AG09319 (cell line): ENCODE measurements around the gene SERPINB6.
"Not testable (repeated sequence)": the region's sequence is repeated elsewhere in the genome, so short reads cannot be mapped to it uniquely, and the experiment has no call there.

Experiments
- DNase-seq: peaks from one replicate; pipeline ENCODE4 v3.0.0-alpha.2; 2010; ENCODE audit warnings: low read depth; ENCODE audit errors: extremely low read depth
- CTCF ChIP-seq: IDR thresholded peaks from 2 replicates; pipeline ENCODE4 v1.5.1; 2011; ENCODE audit warnings: low read depth, mild to moderate bottlenecking, inconsistent platforms, low read length, moderate library complexity

SERPINB6 gene

DNA sequence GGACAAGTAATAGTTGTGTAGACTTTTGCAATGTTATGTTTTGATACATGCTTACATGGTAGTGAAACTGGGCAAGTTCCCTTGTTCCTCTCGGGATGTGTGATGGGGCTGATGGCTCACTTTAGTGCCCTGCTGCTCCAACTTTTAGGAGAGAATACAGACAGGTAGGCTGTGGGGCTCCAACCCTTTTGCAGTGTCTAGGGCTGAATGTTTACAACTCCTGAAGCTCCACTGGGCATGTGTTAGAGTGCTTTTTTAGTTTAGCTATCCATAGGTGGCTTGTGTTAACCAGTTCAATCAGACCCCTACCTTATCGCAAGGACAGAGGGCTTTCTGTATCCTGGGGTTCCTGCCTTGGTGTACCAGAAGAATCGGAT, 33.8 kb downstream of the SERPINB6 start:
- no peak for TF ChIP-seq CTCF
- no peak for DNase-seq

DNA sequence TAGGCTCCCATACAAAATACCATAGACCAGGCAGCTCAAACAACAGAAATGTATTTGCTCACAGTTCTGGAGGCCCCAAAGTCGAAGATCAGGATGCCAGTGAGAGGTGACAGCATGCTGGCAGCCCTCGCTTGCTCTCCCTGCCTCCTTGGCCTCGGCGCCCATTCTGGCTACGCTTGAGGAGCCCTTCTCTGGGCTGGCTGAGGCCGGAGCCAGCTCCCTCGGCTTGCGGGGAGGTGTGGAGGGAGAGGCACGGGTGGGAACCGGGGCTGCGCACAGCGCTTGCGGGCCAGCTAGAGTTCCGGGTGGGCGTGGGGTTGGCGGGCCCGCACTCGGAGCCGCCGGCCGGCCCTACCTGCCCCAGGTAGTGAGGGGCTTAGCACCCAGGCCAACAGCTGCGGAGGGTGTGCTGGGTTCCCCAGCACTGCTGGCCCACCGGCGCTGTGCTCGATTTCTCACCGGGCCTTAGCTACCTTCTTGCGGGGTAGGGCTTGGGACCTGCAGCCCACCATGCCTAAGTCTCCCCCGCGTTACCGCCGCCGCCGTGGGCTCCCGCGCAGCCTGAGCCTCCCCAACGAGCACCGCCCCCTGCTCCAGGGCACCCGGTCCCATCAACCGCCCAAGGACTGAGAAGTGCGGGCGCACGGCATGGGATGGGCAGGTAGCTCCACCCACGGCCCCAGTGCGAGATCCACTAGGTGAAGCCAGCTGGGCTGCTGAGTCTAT, 35.6 kb downstream of the SERPINB6 start:
- no peak for DNase-seq
- no peak for TF ChIP-seq CTCF

DNA sequence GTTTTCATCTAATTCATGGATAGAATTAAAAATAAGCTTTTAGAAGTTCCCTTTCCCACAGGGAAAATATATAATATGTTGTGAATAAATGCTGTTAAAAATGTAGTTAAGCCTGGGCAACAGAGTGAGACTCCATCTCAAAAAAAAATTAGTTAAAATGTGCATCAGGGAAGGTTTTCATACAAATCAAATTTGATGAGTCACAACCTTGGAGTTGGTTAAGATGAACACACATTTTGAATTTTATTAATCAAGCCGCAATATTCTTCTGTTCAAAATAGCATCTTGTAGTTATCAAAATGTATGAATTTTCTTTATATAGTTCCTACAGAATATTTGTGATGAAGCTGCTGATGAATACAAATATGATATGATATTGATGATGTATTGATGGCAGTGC, 37.3 kb downstream of the SERPINB6 start:
- no peak for TF ChIP-seq CTCF
- no peak for DNase-seq

DNA sequence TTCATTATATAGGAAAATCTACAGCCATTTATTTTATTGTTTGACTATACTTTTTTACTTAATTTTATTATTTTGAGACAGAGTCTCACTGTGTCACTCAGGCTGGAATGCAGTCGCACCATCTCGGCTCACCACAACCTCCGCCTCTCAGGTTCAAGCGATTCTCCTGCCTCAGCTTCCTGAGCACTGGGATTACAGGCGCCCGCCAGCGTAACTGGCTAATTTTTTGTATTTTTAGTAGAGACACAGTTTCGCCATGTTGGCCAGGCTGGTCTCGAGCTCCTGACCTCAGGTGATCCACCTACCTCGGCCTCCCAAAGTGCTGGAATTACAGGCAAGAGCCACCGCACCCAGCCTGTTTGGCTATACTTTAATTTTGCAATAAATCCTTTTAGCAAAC, 38.5 kb downstream of the SERPINB6 start:
- not testable (repeated sequence) for DNase-seq

GRCh38 chr6:2931970-2932748, 39.2 kb downstream of the SERPINB6 start:
- peak; percentile 100 for TF ChIP-seq CTCF
- DNase-seq, result peak; percentile 20

- no peak for TF ChIP-seq CTCF
- DNase-seq, result no peak
Measured at GRCh38 chr6:2931055-2931454, 40.3 kb downstream of the SERPINB6 start.

DNA sequence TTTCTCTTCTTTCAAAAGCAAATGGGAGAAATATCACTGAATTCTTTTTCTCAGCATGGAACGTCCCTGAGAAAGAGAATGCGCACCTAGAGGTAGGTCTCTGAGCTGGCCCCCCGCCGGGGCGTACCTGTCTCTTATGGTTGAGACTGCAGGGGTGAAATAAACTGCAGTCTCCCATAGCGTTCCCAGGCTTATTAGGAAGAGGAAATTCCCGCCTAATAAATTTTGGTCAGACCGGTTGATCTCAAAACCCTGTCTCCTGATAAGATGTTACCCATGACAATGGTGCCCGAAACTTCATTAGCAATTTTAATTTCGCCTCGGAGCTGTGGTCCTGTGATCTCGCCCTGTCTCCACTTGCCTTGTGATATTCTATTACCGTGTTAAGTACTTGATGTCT, 43.4 kb downstream of the SERPINB6 start:
- DNase-seq, result not testable (repeated sequence)

- DNase-seq, result not testable (repeated sequence)
Measured at GRCh38 chr6:2925842-2926747, 45.3 kb downstream of the SERPINB6 start.
